Epithelial cell of proximal tubule (primary cell): ENCODE data around the gene SH3TC1. TPM values are rescaled to one million over a fixed set of nuclear protein-coding genes. Genes with fewer than 3 reads are reported as not detected.

ENCODE experiments used
- DNase-seq: peaks from one replicate; pipeline ENCODE4 v3.0.0-alpha.2; 2011; ENCODE audit warnings: low read depth
- H3K4me3 ChIP-seq: 2 replicates; pipeline ENCODE4 v1.5.1; 2011; ENCODE audit warnings: low read depth, mild to moderate bottlenecking, low read length
- CTCF ChIP-seq: conservative IDR thresholded peaks from 2 replicates; pipeline ENCODE4 v1.5.1; 2012; ENCODE audit warnings: low read depth, mild to moderate bottlenecking, low read length
- total RNA-seq: library from RNA; depleted of rRNA; stranded (reverse); fragments of >200 nt; gene quantifications from 2 replicates; pipeline ENCODE4 v1.2.3, GENCODE V29; 2015

Gene SH3TC1
- total RNA-seq, 1 donor from 2014 or later, result 8.6 TPM

- no peak for DNase-seq
- no peak for TF ChIP-seq CTCF
- H3K4me3 ChIP-seq, result no peak overlapping the region
Observed at GRCh38 chr4:8174970-8175369, 24.1 kb upstream of the SH3TC1 start.

DNA sequence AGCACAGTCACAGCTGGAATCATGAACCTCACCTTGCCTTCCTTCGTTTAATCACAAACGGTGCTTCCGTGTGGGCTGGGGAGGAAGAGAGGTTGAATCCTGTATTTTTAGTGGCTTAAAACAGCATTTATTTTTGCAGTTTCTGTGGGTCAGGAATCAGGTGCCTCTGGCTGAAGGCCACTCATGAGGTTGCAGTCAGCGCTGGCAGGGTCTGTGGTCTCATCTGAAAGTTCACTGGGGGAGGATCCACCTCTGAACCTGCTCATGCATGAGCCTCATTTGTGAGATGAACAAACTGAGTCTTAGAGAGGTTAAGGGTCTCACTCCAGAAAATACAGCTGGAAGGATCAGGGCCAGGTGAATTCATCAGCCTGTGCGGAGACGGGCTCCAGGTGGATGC is 23.4 kb upstream of the SH3TC1 start:
- TF ChIP-seq CTCF, result no peak
- H3K4me3 ChIP-seq, result no peak overlapping the region
- no peak for DNase-seq

DNA sequence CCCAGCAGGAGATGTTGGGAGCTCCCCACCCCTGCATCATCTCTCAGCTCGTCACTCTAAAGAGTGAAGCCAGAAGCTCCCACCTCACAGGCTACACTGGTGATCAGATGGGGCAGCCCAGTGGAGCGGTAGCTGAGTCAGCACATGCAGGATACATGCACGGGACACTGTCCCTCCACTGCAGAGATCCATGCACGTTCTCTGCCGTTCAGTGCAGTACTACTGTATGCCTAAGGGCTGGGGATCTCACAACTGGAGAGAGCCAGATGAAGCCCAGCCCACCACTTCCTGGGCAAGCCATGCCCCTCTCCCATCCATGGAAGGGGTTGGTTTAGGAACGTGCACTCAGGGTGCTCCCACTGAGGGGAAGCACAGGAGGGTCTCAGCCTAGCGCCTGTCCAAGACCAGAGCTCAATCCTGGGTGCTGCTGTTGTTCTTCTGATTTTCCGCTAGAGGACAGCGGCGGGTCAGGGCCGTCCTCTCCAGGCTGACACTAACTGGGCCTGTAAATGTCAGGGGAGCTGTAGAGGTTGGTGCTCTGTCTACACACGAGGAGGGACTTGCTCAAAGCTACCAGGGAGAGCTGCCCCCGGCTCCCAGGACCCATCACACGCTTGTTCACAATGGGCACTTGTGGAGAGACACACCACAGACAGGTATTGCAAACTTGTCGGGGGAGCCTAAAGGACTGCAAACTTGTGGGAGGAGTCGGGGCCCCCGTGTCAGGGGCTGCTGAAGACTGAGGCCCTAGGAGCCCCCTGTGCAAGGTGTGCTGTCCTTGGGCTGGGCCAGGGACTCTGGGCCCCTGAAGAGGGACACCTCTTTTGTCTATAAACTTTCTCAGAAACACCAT is 22.3 kb upstream of the SH3TC1 start:
- DNase-seq, result no peak
- TF ChIP-seq CTCF, result peak; percentile 84
- H3K4me3 ChIP-seq, result no peak overlapping the region

DNA sequence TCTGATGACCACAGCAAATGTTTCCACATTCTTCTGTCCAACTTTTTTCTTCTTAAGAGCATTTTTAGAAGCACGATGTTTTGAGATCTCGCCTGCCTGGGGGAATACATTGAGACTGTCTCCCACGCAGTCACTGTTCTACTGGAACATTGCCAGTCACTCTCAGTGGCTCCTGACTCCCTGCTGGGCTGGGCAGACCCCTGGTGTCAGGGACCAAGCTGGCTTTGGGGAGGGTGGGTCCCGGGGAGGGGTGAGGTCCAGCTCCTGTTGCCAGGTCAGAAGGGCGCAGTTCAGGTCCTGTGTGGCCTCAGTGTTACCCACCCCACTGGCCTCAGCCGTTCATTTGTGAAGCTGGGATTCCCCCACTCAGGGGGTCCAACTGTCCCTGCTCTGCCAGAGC is 21.5 kb upstream of the SH3TC1 start:
- TF ChIP-seq CTCF, result no peak
- no peak for DNase-seq
- H3K4me3 ChIP-seq, result no peak overlapping the region

DNA sequence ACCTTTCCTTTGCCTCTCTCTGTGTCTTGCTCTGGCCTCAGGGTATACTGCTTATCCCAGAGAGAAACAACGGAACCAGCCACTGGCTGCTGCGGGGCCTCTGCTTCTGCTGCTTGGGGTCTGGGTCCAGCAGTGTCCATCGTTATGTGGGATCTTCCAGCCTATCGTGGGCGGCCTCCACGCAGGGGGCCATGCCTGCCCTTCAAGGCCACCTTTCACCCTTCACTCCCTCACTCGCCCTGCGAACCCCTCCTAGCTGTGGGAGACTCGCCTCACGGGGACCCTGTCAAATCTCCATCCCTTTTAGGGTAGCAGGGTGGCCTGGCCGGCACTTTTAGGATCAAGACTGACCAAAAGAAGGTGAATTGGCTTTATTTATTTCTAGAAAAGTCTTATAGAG is 21.1 kb upstream of the SH3TC1 start:
- TF ChIP-seq CTCF, result no peak
- no peak overlapping the region for H3K4me3 ChIP-seq
- no peak for DNase-seq

GRCh38 chr4:8179074-8179473 is 20.0 kb upstream of the SH3TC1 start:
- TF ChIP-seq CTCF, result no peak
- DNase-seq, result no peak

GRCh38 chr4:8179771-8180170 is 19.3 kb upstream of the SH3TC1 start:
- no peak for DNase-seq
- no peak overlapping the region for H3K4me3 ChIP-seq
- no peak for TF ChIP-seq CTCF

More at GRCh38 chr4:8179074-8179473, 20.0 kb upstream of the SH3TC1 start:
- H3K4me3 ChIP-seq, result no peak overlapping the region
